ENCODE data around the gene MYH1.

MYH1 gene

GRCh38 chr17:10492004-10492403, 26.3 kb downstream of the MYH1 start:
- no peaks in the 10 kb centered on the region for H3K27me3 ChIP-seq (ENCODE audit: control insufficient read depth in 1 of 2, insufficient read depth in 2 of 2, low read length in 2 of 2)
- H3K4me3 ChIP-seq (ENCODE audit: low read depth in 1 of 2, low read length in 2 of 2) = no peak overlapping the region
- H3K27ac ChIP-seq (ENCODE audit: low read depth, low read length) = no peak overlapping the region
- H3K9ac ChIP-seq (ENCODE audit: low read depth in 1 of 2, low read length in 2 of 2) = no peak overlapping the region
- H3K9me3 ChIP-seq (ENCODE audit: control insufficient read depth in 1 of 2, low read length in 2 of 2) = peaks cover 7 to 17% of the 10 kb centered on the region in 2 donors
- H3K4me1 ChIP-seq (ENCODE audit: control insufficient read depth in 1 of 2, insufficient read depth in 2 of 2, low read length in 2 of 2) = no peaks in the 10 kb centered on the region
- H3K36me3 ChIP-seq (ENCODE audit: control insufficient read depth in 1 of 2, insufficient read depth in 2 of 2, low read length in 2 of 2) = no peaks in the 10 kb centered on the region

DNA sequence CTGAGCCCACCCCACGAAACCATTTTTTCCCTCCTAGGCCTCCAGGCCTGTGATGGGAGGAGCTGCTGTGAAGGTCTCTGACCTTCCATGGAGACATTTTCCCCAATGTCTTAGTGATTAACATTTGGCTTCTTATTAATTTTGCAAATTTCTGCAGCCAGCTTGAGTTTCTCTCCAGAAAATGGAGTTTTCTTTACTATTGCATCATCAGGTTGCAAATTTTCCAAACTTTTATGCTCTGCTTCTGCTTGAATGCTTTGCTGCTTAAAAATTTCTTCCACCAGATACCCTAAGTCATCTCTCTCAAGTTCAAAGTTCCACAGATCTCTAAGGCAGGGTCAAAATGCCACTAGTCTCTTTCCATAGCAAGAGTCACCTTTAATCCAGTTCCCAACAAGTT, 36.1 kb downstream of the MYH1 start:
- H3K9me3 ChIP-seq (ENCODE audit: control insufficient read depth in 1 of 2, low read length in 2 of 2) = peaks cover 9 to 11% of the 10 kb centered on the region in 2 donors
- H3K4me3 ChIP-seq (ENCODE audit: low read depth in 1 of 2, low read length in 2 of 2) = no peak overlapping the region
- H3K27me3 ChIP-seq (ENCODE audit: control insufficient read depth in 1 of 2, insufficient read depth in 2 of 2, low read length in 2 of 2) = no peaks in the 10 kb centered on the region
- no peaks in the 10 kb centered on the region for H3K36me3 ChIP-seq (ENCODE audit: control insufficient read depth in 1 of 2, insufficient read depth in 2 of 2, low read length in 2 of 2)
- H3K27ac ChIP-seq (ENCODE audit: low read depth, low read length) = no peak overlapping the region
- no peak overlapping the region for H3K9ac ChIP-seq (ENCODE audit: low read depth in 1 of 2, low read length in 2 of 2)
- no peaks in the 10 kb centered on the region for H3K4me1 ChIP-seq (ENCODE audit: control insufficient read depth in 1 of 2, insufficient read depth in 2 of 2, low read length in 2 of 2)

GRCh38 chr17:10477701-10478100, 40.6 kb downstream of the MYH1 start:
- Histone ChIP-seq H3K4me1 (ENCODE audit: control insufficient read depth in 1 of 2, insufficient read depth in 2 of 2, low read length in 2 of 2) (no peaks in the 10 kb centered on the region), H3K27ac (ENCODE audit: low read depth, low read length) (no peak overlapping the region), H3K9me3 (ENCODE audit: control insufficient read depth in 1 of 2, low read length in 2 of 2) (peaks cover 6 to 7% of the 10 kb centered on the region in 2 donors), H3K9ac (ENCODE audit: low read depth in 1 of 2, low read length in 2 of 2) (no peak overlapping the region), H3K36me3 (ENCODE audit: control insufficient read depth in 1 of 2, insufficient read depth in 2 of 2, low read length in 2 of 2) (no peaks in the 10 kb centered on the region), H3K27me3 (ENCODE audit: control insufficient read depth in 1 of 2, insufficient read depth in 2 of 2, low read length in 2 of 2) (no peaks in the 10 kb centered on the region), H3K4me3 (ENCODE audit: low read depth in 1 of 2, low read length in 2 of 2) (no peak overlapping the region)

- H3K36me3 ChIP-seq (ENCODE audit: control insufficient read depth in 1 of 2, insufficient read depth in 2 of 2, low read length in 2 of 2) = no peaks in the 10 kb centered on the region
- H3K9me3 ChIP-seq (ENCODE audit: control insufficient read depth in 1 of 2, low read length in 2 of 2) = no peaks in the 10 kb centered on the region
- H3K27me3 ChIP-seq (ENCODE audit: control insufficient read depth in 1 of 2, insufficient read depth in 2 of 2, low read length in 2 of 2) = no peaks in the 10 kb centered on the region
- H3K9ac ChIP-seq (ENCODE audit: low read depth in 1 of 2, low read length in 2 of 2) = no peak overlapping the region
- no peak overlapping the region for H3K4me3 ChIP-seq (ENCODE audit: low read depth in 1 of 2, low read length in 2 of 2)
- no peak overlapping the region for H3K27ac ChIP-seq (ENCODE audit: low read depth, low read length)
- no peaks in the 10 kb centered on the region for H3K4me1 ChIP-seq (ENCODE audit: control insufficient read depth in 1 of 2, insufficient read depth in 2 of 2, low read length in 2 of 2)
Observed at GRCh38 chr17:10474536-10474935, 43.8 kb downstream of the MYH1 start.

- Histone ChIP-seq H3K27me3 (ENCODE audit: control insufficient read depth in 1 of 2, insufficient read depth in 2 of 2, low read length in 2 of 2) (no peaks in the 10 kb centered on the region), H3K9ac (ENCODE audit: low read depth in 1 of 2, low read length in 2 of 2) (no peak overlapping the region), H3K4me1 (ENCODE audit: control insufficient read depth in 1 of 2, insufficient read depth in 2 of 2, low read length in 2 of 2) (no peaks in the 10 kb centered on the region), H3K9me3 (ENCODE audit: control insufficient read depth in 1 of 2, low read length in 2 of 2) (no peaks in the 10 kb centered on the region), H3K36me3 (ENCODE audit: control insufficient read depth in 1 of 2, insufficient read depth in 2 of 2, low read length in 2 of 2) (no peaks in the 10 kb centered on the region), H3K27ac (ENCODE audit: low read depth, low read length) (no peak overlapping the region), H3K4me3 (ENCODE audit: low read depth in 1 of 2, low read length in 2 of 2) (no peak overlapping the region)
Observed at GRCh38 chr17:10471858-10472257, 46.5 kb downstream of the MYH1 start.

DNA sequence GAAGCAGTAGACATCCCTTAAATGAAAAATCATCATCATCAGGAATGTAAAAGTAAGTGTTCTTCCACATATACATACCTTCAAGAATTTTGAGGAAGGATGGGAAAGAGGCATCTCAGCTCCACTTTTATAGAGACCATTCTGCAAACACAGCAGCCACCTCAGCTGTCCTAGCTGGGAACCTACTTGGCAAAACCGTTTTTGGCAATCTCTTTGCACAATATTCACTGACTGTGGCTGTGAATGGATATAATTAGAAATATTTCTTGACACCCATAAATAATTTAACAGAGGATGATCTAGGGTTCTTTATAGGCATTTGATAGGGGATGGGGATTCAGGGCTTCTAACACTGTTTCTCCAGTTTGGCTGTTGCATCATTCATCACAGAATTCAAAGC, 48.9 kb downstream of the MYH1 start, which contains the start of gene MYH4:
Gene MYH4 (minus strand): TSS at position 101 of the 400 bp plus-strand sequence. CDS start 2,814 bp downstream, outside the sequence.
- Histone ChIP-seq H3K36me3 (ENCODE audit: control insufficient read depth in 1 of 2, insufficient read depth in 2 of 2, low read length in 2 of 2) (no peaks in the 10 kb centered on the region), H3K27me3 (ENCODE audit: control insufficient read depth in 1 of 2, insufficient read depth in 2 of 2, low read length in 2 of 2) (no peaks in the 10 kb centered on the region), H3K27ac (ENCODE audit: low read depth, low read length) (no peak within 1 kb of the TSS), H3K4me3 (ENCODE audit: low read depth in 1 of 2, low read length in 2 of 2) (no peak within 1 kb of the TSS), H3K4me1 (ENCODE audit: control insufficient read depth in 1 of 2, insufficient read depth in 2 of 2, low read length in 2 of 2) (no peaks in the 10 kb centered on the region), H3K9ac (ENCODE audit: low read depth in 1 of 2, low read length in 2 of 2) (no peak within 1 kb of the TSS), H3K9me3 (ENCODE audit: control insufficient read depth in 1 of 2, low read length in 2 of 2) (no peaks in the 10 kb centered on the region)

- no peaks in the 10 kb centered on the region for H3K4me1 ChIP-seq (ENCODE audit: control insufficient read depth in 1 of 2, insufficient read depth in 2 of 2, low read length in 2 of 2)
- H3K9ac ChIP-seq (ENCODE audit: low read depth in 1 of 2, low read length in 2 of 2) = no peak overlapping the region
- no peaks in the 10 kb centered on the region for H3K27me3 ChIP-seq (ENCODE audit: control insufficient read depth in 1 of 2, insufficient read depth in 2 of 2, low read length in 2 of 2)
- H3K27ac ChIP-seq (ENCODE audit: low read depth, low read length) = no peak overlapping the region
- H3K4me3 ChIP-seq (ENCODE audit: low read depth in 1 of 2, low read length in 2 of 2) = no peak overlapping the region
- H3K9me3 ChIP-seq (ENCODE audit: control insufficient read depth in 1 of 2, low read length in 2 of 2) = no peaks in the 10 kb centered on the region
- no peaks in the 10 kb centered on the region for H3K36me3 ChIP-seq (ENCODE audit: control insufficient read depth in 1 of 2, insufficient read depth in 2 of 2, low read length in 2 of 2)
Observed at GRCh38 chr17:10463402-10463801, 54.9 kb downstream of the MYH1 start.

DNA sequence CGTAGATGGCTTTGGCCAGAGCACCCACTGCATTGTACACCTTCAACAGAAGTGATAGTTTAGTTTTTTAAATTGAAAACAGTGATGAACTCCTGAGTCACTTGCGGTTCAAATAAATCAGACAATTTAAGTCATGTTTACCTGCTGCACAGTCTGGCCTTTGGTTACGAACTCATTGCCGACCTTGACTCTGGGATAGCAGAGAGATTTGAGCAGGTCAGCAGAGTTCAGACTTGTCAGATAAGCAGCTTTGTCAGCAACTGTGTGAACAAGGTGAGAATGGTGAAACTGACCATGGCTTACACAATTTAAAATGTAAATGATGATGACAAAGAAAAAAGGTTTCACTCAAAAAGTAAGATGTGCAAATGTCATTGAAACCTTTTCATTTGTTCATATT, 58.3 kb downstream of the MYH1 start:
- no peak overlapping the region for H3K4me3 ChIP-seq (ENCODE audit: low read depth in 1 of 2, low read length in 2 of 2)
- H3K4me1 ChIP-seq (ENCODE audit: control insufficient read depth in 1 of 2, insufficient read depth in 2 of 2, low read length in 2 of 2) = no peaks in the 10 kb centered on the region
- H3K27me3 ChIP-seq (ENCODE audit: control insufficient read depth in 1 of 2, insufficient read depth in 2 of 2, low read length in 2 of 2) = no peaks in the 10 kb centered on the region
- no peak overlapping the region for H3K27ac ChIP-seq (ENCODE audit: low read depth, low read length)
- no peak overlapping the region for H3K9ac ChIP-seq (ENCODE audit: low read depth in 1 of 2, low read length in 2 of 2)
- no peaks in the 10 kb centered on the region for H3K36me3 ChIP-seq (ENCODE audit: control insufficient read depth in 1 of 2, insufficient read depth in 2 of 2, low read length in 2 of 2)
- no peaks in the 10 kb centered on the region for H3K9me3 ChIP-seq (ENCODE audit: control insufficient read depth in 1 of 2, low read length in 2 of 2)

DNA sequence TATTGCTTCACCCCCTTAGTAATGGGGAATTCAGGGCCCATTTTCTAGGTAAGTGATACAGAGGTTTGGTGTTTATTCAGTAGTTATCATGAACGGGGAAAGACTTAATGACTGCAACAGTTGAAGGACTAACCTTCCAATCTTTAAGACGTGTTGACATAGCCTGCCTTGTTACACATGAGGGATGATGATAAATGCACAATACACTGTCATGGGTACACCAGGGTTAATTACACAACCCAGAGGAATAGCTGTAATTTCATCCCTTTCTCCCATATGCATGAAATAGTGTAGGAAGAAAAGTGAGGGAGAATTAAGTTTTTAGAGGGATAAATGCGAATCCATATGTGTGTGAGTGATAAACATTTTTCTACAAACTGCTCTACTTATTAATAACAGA, 59.6 kb downstream of the MYH1 start:
- no peaks in the 10 kb centered on the region for H3K36me3 ChIP-seq (ENCODE audit: control insufficient read depth in 1 of 2, insufficient read depth in 2 of 2, low read length in 2 of 2)
- H3K4me3 ChIP-seq (ENCODE audit: low read depth in 1 of 2, low read length in 2 of 2) = no peak overlapping the region
- no peak overlapping the region for H3K9ac ChIP-seq (ENCODE audit: low read depth in 1 of 2, low read length in 2 of 2)
- H3K4me1 ChIP-seq (ENCODE audit: control insufficient read depth in 1 of 2, insufficient read depth in 2 of 2, low read length in 2 of 2) = no peaks in the 10 kb centered on the region
- no peaks in the 10 kb centered on the region for H3K27me3 ChIP-seq (ENCODE audit: control insufficient read depth in 1 of 2, insufficient read depth in 2 of 2, low read length in 2 of 2)
- H3K27ac ChIP-seq (ENCODE audit: low read depth, low read length) = no peak overlapping the region
- H3K9me3 ChIP-seq (ENCODE audit: control insufficient read depth in 1 of 2, low read length in 2 of 2) = no peaks in the 10 kb centered on the region

DNA sequence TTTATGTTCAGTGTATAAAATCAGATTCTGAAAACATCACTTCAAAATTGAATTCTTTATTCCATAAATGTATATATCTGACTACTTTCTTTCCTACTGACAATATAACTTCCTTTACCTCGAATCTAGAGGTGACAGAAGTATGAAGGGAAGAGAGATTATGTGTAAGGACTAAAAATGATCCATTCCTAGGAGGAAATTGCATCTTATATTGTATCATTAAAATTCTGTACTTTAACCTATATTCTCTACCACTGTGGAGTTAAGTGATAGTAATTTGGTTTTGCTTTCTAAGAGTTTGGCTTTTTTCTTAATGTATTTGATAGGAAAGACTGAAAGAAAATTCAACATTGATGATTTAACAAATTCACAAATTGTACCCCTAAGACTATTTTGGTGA, 60.4 kb downstream of the MYH1 start:
- Histone ChIP-seq H3K4me1 (ENCODE audit: control insufficient read depth in 1 of 2, insufficient read depth in 2 of 2, low read length in 2 of 2) (no peaks in the 10 kb centered on the region), H3K27me3 (ENCODE audit: control insufficient read depth in 1 of 2, insufficient read depth in 2 of 2, low read length in 2 of 2) (no peaks in the 10 kb centered on the region), H3K9me3 (ENCODE audit: control insufficient read depth in 1 of 2, low read length in 2 of 2) (no peaks in the 10 kb centered on the region), H3K27ac (ENCODE audit: low read depth, low read length) (no peak overlapping the region), H3K9ac (ENCODE audit: low read depth in 1 of 2, low read length in 2 of 2) (no peak overlapping the region), H3K4me3 (ENCODE audit: low read depth in 1 of 2, low read length in 2 of 2) (no peak overlapping the region), H3K36me3 (ENCODE audit: control insufficient read depth in 1 of 2, insufficient read depth in 2 of 2, low read length in 2 of 2) (no peaks in the 10 kb centered on the region)

Data from duodenal mucosa (tissue), 2 donors.